Skeletal muscle cell (primary cell): ENCODE results near the gene DGKB.

ENCODE experiments used
- DNase-seq: peaks from one replicate; pipeline ENCODE4 v3.0.0-alpha.2; 2010; ENCODE audit warnings: low read depth
- H3K4me3 ChIP-seq: 2 replicates; pipeline ENCODE4 v1.5.1; 2011; ENCODE audit warnings: low read depth, mild to moderate bottlenecking, control low read depth, low read length, moderate library complexity

Gene DGKB

GRCh38 chr7:14436878-14437277 lies 465.7 kb downstream of the DGKB start:
- no peak overlapping the region for H3K4me3 ChIP-seq
- no peak for DNase-seq

GRCh38 chr7:14432924-14433323 lies 469.6 kb downstream of the DGKB start:
- H3K4me3 ChIP-seq = no peak overlapping the region
- peak; percentile 21 for DNase-seq

- H3K4me3 ChIP-seq = no peak overlapping the region
- no peak for DNase-seq
Observed at GRCh38 chr7:14430926-14431325, 471.6 kb downstream of the DGKB start.

GRCh38 chr7:14425559-14425958 lies 477.0 kb downstream of the DGKB start:
- H3K4me3 ChIP-seq = no peak overlapping the region
- DNase-seq = no peak

GRCh38 chr7:14424675-14425074 lies 477.9 kb downstream of the DGKB start:
- DNase-seq = no peak
- no peak overlapping the region for H3K4me3 ChIP-seq

- DNase-seq = no peak
- no peak overlapping the region for H3K4me3 ChIP-seq
Observed at GRCh38 chr7:14420768-14421167, 481.8 kb downstream of the DGKB start.

GRCh38 chr7:14419531-14419930 lies 483.0 kb downstream of the DGKB start:
- no peak for DNase-seq
- no peak overlapping the region for H3K4me3 ChIP-seq

GRCh38 chr7:14418633-14419032 lies 483.9 kb downstream of the DGKB start:
- DNase-seq = no peak

GRCh38 chr7:14414274-14414986 lies 488.1 kb downstream of the DGKB start:
- no peak overlapping the region for H3K4me3 ChIP-seq
- no peak for DNase-seq

More at GRCh38 chr7:14418633-14419032, 483.9 kb downstream of the DGKB start:
- H3K4me3 ChIP-seq = no peak overlapping the region

GRCh38 chr7:14407246-14408015 lies 495.1 kb downstream of the DGKB start:
- DNase-seq = no peak
- no peak overlapping the region for H3K4me3 ChIP-seq

- no peak for DNase-seq
- no peak overlapping the region for H3K4me3 ChIP-seq
Observed at GRCh38 chr7:14403587-14403986, 499.0 kb downstream of the DGKB start.

- no peak overlapping the region for H3K4me3 ChIP-seq
- DNase-seq = no peak
Observed at GRCh38 chr7:14400271-14400670, 502.3 kb downstream of the DGKB start.

- no peak for DNase-seq
- H3K4me3 ChIP-seq = no peak overlapping the region
Observed at GRCh38 chr7:14398526-14398925, 504.0 kb downstream of the DGKB start.

GRCh38 chr7:14395860-14396259 lies 506.7 kb downstream of the DGKB start:
- no peak overlapping the region for H3K4me3 ChIP-seq
- no peak for DNase-seq

GRCh38 chr7:14394786-14395185 lies 507.8 kb downstream of the DGKB start:
- DNase-seq = no peak
- H3K4me3 ChIP-seq = no peak overlapping the region

- DNase-seq = no peak
- H3K4me3 ChIP-seq = no peak overlapping the region
Observed at GRCh38 chr7:14389595-14389994, 513.0 kb downstream of the DGKB start.

- no peak for DNase-seq
- H3K4me3 ChIP-seq = no peak overlapping the region
Observed at GRCh38 chr7:14389181-14389591, 513.4 kb downstream of the DGKB start.

GRCh38 chr7:14385074-14385473 lies 517.5 kb downstream of the DGKB start:
- no peak for DNase-seq
- no peak overlapping the region for H3K4me3 ChIP-seq

- no peak overlapping the region for H3K4me3 ChIP-seq
- DNase-seq = no peak
Observed at GRCh38 chr7:14381936-14382335, 520.6 kb downstream of the DGKB start.

- DNase-seq = no peak
Observed at GRCh38 chr7:14381306-14381705, 521.2 kb downstream of the DGKB start.

GRCh38 chr7:14380881-14381280 lies 521.7 kb downstream of the DGKB start:
- no peak overlapping the region for H3K4me3 ChIP-seq

More at GRCh38 chr7:14381306-14381705, 521.2 kb downstream of the DGKB start:
- no peak overlapping the region for H3K4me3 ChIP-seq

More at GRCh38 chr7:14380881-14381280, 521.7 kb downstream of the DGKB start:
- no peak for DNase-seq
